ENCODE measurements around the gene TRIM31.

TRIM31 gene

DNA sequence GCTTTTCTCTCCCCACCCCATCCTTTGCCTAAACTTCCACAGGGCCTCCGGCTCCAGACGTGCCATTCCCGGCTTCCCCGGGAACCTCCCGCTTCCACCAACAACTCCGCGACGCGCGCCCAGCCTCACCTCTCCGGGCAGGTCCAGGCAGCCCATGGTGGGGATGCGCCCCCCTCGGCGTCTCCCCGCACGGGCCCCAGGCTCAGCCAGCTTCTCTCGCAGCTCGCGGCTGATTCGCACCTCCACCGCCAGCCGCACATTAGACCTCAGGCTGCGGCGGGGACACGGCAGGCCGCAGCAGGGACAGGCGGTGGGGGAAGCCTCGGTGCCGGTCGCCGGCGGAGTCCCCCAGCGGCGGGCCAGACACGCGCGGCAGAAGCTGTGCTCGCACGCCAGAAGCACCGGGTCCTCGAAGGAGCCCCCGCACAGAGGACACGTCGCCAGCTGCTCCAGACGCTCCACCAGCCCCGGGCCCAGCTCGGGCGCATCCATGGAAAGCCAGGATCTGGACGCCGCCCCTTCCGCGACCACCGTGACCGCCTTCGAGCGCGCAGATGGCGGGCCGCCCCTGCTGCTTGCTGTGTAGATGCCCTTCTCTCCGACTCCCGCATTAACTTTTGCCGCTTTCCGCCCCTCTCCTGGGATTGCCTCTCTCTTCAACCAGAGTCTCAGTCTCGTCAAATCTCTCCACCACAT, 37.6 kb downstream of the TRIM31 start, which contains the start of gene RNF39:
Gene RNF39, minus strand, starts transcription at position 676 of the 696 bp plus-strand sequence. Its CDS starts 184 bp downstream, at position 492.
- CTCF ChIA-PET: no interaction called here
- H3K4me3 ChIP-seq (ENCODE audit: low read depth, low read length): no peak within 1 kb of the TSS

DNA sequence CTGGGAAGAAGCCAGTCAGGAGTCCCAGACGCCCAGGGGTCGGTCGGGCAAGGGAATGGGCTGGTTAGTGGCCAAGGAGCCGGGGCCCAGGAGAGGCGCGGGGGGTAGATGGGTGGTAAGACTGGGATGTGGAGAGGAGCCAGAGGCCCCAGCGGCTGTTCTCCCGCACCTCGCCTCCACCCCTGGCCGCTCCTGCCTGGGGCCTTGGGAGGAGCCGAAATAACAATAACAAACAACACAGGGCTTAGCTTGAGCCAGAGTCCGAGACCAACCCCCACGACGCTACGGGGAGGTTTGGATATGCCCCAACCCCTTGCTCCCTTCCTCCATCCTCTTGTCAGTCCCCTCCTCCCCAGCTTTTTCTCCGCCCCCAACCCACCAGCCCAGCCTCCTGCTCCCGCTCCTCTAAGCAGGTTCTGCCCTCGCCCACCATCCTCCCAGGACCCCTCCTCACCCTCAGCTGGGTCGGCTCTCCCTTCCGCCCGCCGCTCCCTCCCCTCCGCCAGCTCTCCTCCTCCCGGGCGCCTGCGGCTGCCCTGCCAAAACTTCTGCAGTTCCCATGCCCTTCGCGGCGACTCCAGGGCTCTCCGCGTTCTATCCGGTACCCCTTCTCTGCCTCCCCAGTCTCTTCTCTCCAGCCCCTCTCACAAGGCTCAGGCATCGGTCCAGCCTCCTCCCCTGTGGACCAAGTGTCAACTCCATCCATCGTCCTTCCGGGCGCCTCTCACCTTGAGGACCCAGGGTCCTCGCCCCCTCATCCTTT, 38.4 kb downstream of the TRIM31 start:
- TF ChIP-seq, protein P1, sequence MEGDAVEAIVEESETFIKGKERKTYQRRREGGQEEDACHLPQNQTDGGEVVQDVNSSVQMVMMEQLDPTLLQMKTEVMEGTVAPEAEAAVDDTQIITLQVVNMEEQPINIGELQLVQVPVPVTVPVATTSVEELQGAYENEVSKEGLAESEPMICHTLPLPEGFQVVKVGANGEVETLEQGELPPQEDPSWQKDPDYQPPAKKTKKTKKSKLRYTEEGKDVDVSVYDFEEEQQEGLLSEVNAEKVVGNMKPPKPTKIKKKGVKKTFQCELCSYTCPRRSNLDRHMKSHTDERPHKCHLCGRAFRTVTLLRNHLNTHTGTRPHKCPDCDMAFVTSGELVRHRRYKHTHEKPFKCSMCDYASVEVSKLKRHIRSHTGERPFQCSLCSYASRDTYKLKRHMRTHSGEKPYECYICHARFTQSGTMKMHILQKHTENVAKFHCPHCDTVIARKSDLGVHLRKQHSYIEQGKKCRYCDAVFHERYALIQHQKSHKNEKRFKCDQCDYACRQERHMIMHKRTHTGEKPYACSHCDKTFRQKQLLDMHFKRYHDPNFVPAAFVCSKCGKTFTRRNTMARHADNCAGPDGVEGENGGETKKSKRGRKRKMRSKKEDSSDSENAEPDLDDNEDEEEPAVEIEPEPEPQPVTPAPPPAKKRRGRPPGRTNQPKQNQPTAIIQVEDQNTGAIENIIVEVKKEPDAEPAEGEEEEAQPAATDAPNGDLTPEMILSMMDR (IDR thresholded peaks at IDR 0.05; ENCODE audit: insufficient read depth, low read length, missing control alignments): no peak
- POLR2A ChIA-PET: no interaction called here
- CTCF ChIA-PET: interaction anchor here (1.8 kb wide), 1 partner anchor 29 kb away, joined by 7 read pairs; no protein-coding TSS in a partner anchor
- DNase-seq (ENCODE audit: low read depth, low spot score): no peak
- H3K4me3 ChIP-seq (ENCODE audit: low read depth, low read length): no peak overlapping the region

More for the DNA sequence above, 37.6 kb downstream of the TRIM31 start, which contains the start of gene RNF39:
- DNase-seq (ENCODE audit: low read depth, low spot score): no peak
- POLR2A ChIA-PET: no interaction called here
- TF ChIP-seq, protein P1 (IDR thresholded peaks at IDR 0.05; ENCODE audit: insufficient read depth, low read length, missing control alignments): no peak

DNA sequence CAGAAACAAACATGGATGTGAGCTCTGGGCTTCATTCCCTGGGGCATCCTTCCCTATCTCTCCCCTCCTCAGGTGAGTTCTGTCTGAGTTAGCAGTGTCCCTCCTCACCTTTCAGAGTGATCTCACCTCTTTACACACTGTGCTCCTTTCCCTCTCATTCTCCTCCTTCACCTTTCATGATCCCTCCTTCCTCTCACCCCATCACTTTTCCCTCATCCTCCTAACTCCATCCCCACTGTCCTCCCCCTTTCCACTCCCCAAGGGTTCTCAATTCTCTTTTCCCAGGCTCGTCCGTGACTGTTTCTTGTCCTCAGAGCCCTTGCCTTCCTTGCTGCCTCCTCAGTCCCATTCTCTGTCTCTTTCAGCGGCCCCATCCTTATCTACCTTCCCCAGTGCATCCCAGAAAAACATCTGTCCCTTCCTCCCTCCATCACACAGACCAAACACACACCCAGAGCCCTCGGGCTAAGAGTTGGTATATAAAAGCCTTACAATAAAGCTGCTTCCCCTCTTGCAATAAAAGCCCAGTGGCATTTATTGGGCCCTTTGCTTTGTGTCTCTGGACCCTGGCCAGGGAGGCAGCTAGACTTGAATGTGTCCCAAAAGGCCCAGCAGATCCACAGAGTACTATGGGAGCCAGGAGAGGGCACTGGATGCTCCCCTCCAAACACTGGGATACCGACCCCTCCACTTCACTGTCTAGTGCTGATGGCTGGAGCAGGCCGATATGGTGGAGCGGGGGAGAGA, 39.2 kb downstream of the TRIM31 start:
- ChIA-PET CTCF (interaction anchor here (1.8 kb wide), 1 partner anchor 30 kb away, joined by 7 read pairs; no protein-coding TSS in a partner anchor), POLR2A (no interaction called here)
- no peak for DNase-seq (ENCODE audit: low read depth, low spot score)
- TF ChIP-seq, protein P1 (IDR thresholded peaks at IDR 0.05; ENCODE audit: insufficient read depth, low read length, missing control alignments): no peak
- H3K4me3 ChIP-seq (ENCODE audit: low read depth, low read length): no peak overlapping the region

DNA sequence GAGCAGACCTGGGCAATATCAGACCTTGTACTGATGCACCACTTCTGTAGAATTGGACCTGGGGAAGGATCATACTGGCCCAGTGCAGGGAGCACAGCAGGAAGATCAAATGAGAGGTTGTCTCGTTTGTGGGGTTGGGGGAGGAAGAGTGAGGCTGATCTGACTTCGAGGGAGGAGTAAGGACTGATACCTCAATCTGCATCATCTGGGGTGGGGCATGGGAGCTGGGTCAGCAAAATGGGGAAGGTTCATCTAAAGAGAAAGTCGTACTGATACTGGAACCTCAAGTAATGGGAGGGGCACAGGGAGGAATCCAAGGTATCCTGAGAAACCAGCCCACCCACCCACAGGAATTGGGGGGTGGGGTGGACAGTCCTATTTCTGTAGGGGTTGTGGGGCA, 41.0 kb downstream of the TRIM31 start:
- TF ChIP-seq, protein P1 (IDR thresholded peaks at IDR 0.05; ENCODE audit: insufficient read depth, low read length, missing control alignments): no peak
- CTCF ChIA-PET: interaction anchor here (0.9 to 2.4 kb wide), 3 partner anchors 32 to 99 kb away, joined by 3 to 7 read pairs (median 6); no protein-coding TSS in a partner anchor
- no peak for DNase-seq (ENCODE audit: low read depth, low spot score)
- H3K4me3 ChIP-seq (ENCODE audit: low read depth, low read length): no peak overlapping the region
- POLR2A ChIA-PET: interaction anchor here (1.7 kb wide), 1 partner anchor 10 kb away, joined by 5 read pairs; the partner anchor contains the start of gene POLR1H

DNA sequence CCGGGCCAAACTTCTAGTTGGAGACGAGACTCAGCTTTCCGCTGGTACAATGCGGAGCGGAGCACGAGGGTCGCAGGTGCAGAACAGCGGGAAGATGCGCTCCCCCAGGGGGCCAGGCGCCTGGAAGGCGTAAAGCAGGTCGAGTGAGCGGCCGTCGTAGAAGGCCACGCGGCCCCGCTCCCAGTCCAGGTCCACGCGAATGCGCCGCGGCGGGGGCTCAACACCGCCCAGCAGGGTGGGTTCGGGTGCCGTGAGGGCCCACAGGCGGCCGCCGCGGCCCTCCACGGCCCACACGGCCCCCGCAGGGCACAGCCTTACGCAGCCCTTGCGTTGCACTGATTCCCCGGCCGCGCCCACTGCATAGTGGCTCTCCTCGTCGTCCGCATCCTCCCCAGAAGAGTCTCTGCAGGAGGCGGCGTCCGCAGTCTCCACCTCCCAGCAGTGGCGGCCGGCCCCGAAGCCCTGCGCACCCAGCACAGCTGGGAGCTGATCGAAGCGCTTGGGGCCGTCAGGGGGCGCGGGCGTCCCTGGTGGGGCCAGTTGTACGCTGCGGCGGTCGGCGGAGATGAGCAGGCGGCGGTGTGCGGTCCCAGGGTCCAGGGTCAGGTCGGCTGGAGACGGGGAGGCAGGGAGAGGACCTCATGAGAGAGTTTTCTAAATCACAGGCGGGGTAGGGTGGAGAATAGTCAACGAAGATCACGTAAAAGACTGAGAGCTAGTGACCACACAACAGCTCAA, 41.6 kb downstream of the TRIM31 start:
- TF ChIP-seq, protein P1 (IDR thresholded peaks at IDR 0.05; ENCODE audit: insufficient read depth, low read length, missing control alignments): peak; percentile 33
- H3K4me3 ChIP-seq (ENCODE audit: low read depth, low read length): peak overlapping the region; percentile 6; the same call in 1 of the 2 replicates
- ChIA-PET CTCF (interaction anchor here (0.9 to 2.4 kb wide), 4 partner anchors 30 to 99 kb away, joined by 3 to 7 read pairs (median 4); no protein-coding TSS in a partner anchor), POLR2A (interaction anchor here (1.0 to 1.7 kb wide), 2 partner anchors 10 to 22 kb away, joined by 3 to 5 read pairs; partner anchors contain the start of gene POLR1H)
- DNase-seq (ENCODE audit: low read depth, low spot score): no peak
